Measurements from ENCODE around the gene EEF1A2. TPM values are rescaled to one million over a fixed set of nuclear protein-coding genes. Genes with fewer than 3 reads are reported as not detected.
A peak's percentile ranks its signal among the peaks of the same experiment; 100 is the strongest.

Gene EEF1A2
- total and polyA plus RNA-seq, 12 donors: 881 to 1,465 (median 1,307) TPM

DNA sequence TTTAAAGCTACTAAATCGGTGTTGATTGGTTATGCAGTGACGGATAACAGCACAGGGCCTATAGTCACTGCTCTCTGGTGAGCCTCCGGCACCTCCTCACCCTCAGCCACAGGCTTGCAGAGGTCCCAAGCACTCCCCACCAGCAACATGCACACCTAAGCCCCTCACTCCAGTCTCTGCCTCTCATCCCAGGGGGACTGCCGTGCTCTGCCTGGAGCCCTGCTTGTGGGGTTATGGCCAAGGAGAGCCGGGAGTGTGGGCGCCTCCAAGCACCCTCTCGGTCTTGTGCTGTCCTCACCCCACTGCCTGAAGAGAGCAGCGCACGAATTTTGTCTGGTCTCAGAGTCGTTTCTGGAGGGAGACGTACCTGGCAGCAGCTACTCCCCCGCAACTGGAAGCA, 6.8 kb upstream of the EEF1A2 start:
- TF ChIP-seq, protein P1, sequence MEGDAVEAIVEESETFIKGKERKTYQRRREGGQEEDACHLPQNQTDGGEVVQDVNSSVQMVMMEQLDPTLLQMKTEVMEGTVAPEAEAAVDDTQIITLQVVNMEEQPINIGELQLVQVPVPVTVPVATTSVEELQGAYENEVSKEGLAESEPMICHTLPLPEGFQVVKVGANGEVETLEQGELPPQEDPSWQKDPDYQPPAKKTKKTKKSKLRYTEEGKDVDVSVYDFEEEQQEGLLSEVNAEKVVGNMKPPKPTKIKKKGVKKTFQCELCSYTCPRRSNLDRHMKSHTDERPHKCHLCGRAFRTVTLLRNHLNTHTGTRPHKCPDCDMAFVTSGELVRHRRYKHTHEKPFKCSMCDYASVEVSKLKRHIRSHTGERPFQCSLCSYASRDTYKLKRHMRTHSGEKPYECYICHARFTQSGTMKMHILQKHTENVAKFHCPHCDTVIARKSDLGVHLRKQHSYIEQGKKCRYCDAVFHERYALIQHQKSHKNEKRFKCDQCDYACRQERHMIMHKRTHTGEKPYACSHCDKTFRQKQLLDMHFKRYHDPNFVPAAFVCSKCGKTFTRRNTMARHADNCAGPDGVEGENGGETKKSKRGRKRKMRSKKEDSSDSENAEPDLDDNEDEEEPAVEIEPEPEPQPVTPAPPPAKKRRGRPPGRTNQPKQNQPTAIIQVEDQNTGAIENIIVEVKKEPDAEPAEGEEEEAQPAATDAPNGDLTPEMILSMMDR (IDR thresholded peaks at IDR 0.05): no peak
- no peaks in the 10 kb centered on the region for H3K36me3 ChIP-seq
- no peak for DNase-seq
- no peak overlapping the region for H3K4me3 ChIP-seq
- peaks cover 0 to 25% (median 0%) of the 10 kb centered on the region in 11 donors for H3K9me3 ChIP-seq
- H3K27me3 ChIP-seq: peaks cover 0 to 27% (median 14%) of the 10 kb centered on the region in 7 donors
- WGBS, 2 donors: 87 to 88% methylated on average over 12 of the region's 12 CpGs
- intact Hi-C loops (cut with DNase I): no loop called here
- no peak overlapping the region for H3K27ac ChIP-seq
- no peak for ATAC-seq
- H3K4me1 ChIP-seq: peaks cover 0 to 30% (median 16%) of the 10 kb centered on the region in 9 donors

DNA sequence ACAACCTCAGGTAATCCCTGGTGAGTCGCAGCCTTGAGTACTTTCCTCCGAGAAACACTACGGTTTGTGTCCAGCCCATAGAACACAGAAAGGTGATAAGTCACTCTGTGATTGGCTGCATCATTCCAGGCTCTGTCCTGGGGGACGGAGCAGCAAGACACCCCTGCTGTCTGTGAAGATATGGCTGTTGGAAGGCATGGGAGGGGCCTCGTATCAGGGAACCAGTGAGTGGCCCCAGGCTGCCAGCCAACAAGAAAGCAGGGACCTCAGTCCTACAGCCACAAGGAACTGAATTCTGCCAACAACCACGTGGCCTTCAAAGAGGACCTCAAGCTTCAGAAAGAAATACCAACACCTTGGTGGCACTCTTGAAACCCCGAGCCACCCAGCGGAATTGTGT, 6.4 kb upstream of the EEF1A2 start:
- DNase-seq (no peak), ATAC-seq (no peak)
- H3K9me3 ChIP-seq: peaks cover 0 to 25% (median 0%) of the 10 kb centered on the region in 11 donors
- H3K36me3 ChIP-seq: no peaks in the 10 kb centered on the region
- TF ChIP-seq, protein P1 (IDR thresholded peaks at IDR 0.05): no peak
- no peak overlapping the region for H3K27ac ChIP-seq
- H3K27me3 ChIP-seq: peaks cover 0 to 31% (median 17%) of the 10 kb centered on the region in 7 donors
- peaks cover 0 to 33% (median 19%) of the 10 kb centered on the region in 9 donors for H3K4me1 ChIP-seq
- WGBS, 2 donors: 86 to 87% methylated on average over 8 of the region's 8 CpGs
- H3K4me3 ChIP-seq: no peak overlapping the region
- intact Hi-C loops (cut with DNase I): no loop called here

DNA sequence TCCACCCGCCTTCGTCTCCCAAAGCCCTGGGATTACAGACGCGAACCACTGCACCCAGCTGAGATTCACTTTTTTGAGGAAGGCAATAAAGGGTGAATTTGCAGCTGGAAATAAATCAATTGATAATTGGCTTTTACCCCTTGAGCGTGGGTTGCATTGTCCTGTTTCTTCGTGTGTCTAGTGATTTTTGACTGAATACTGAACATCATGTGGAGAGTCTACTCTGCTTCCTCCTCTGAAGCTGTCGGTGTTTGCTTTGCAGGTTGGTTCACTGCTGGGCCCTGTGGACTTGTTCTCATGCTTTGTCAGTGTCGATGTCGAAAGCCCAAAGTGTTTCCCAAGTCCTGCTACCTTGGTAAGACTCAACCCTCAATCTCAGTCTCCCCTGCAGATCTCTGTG, 5.8 kb upstream of the EEF1A2 start:
- WGBS, 2 donors: 86 to 93% methylated on average over 9 of the region's 9 CpGs
- H3K9me3 ChIP-seq: peaks cover 0 to 25% (median 0%) of the 10 kb centered on the region in 11 donors
- H3K36me3 ChIP-seq: no peaks in the 10 kb centered on the region
- ATAC-seq (no peak), DNase-seq (no peak)
- peaks cover 1 to 39% (median 26%) of the 10 kb centered on the region in 9 donors for H3K4me1 ChIP-seq
- intact Hi-C loops (cut with DNase I): no loop called here
- H3K4me3 ChIP-seq: no peak overlapping the region
- no peak overlapping the region for H3K27ac ChIP-seq
- peaks cover 0 to 34% (median 21%) of the 10 kb centered on the region in 7 donors for H3K27me3 ChIP-seq
- TF ChIP-seq, protein P1 (IDR thresholded peaks at IDR 0.05): no peak

DNA sequence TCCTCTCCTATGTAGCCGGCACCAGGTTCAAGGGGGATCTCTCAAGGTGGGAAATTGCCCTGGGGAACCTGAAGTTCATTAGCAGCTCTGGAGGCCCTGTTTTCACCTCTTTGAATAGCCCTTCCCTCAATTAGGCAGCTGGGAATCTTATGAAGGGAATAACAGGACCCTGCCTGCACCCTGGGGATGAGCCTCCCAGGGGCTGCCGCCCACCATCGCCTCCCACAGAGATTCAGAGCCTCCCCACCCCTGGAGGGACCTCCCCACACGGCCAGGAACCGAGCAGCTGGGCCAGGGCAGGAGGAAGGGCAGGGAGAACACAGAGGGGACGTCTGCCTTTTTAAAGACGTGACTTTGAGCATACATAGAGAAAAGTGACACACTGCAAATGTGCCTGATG, 4.6 kb upstream of the EEF1A2 start:
- TF ChIP-seq, protein P1 (IDR thresholded peaks at IDR 0.05): no peak
- peaks cover 0 to 25% (median 0%) of the 10 kb centered on the region in 11 donors for H3K9me3 ChIP-seq
- peak overlapping the region in 3 of 10 donors; percentile 19 to 97 (median 31) for H3K27ac ChIP-seq
- peaks cover 6 to 37% (median 30%) of the 10 kb centered on the region in 9 donors for H3K4me1 ChIP-seq
- 42 to 47% methylated on average over 7 of the region's 7 CpGs for WGBS, 2 donors
- peaks cover 0 to 39% (median 30%) of the 10 kb centered on the region in 7 donors for H3K27me3 ChIP-seq
- H3K36me3 ChIP-seq: no peaks in the 10 kb centered on the region
- no peak for ATAC-seq
- intact Hi-C loops (cut with DNase I): no loop called here
- H3K4me3 ChIP-seq: no peak overlapping the region
- DNase-seq: no peak

All from heart right ventricle (tissue), 16 donors.